ENCODE measurements around the gene CNOT8. TPM values are rescaled to one million over a fixed set of nuclear protein-coding genes. Genes with fewer than 3 reads are reported as not detected.

Gene CNOT8
- total RNA-seq, 1 donor from 2014 or later: 82.5 TPM

DNA sequence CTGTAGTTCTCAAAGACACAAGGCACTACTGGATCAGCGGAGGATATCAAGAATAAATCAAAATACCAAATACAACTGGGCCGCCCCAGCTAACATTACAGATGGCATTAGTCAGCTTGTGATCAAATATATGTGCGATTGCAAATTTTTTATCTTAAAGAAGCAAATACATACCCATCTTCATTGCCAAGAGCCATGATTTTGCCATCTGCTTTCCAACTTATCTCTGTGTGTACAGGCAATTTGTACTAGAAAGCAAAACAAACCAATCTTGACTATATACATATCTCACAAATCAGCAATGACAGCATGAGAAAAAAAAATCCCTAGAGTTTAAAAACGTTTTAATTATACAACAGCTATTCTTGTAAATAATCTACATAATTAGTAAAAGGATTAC is 59.3 kb downstream of the CNOT8 start:
- Histone ChIP-seq H3K27me3 (ENCODE audit: control insufficient read depth, insufficient read depth, low read length) (no peaks in the 10 kb centered on the region), H3K4me3 (ENCODE audit: low read depth, low read length) (no peak overlapping the region), H3K36me3 (ENCODE audit: control insufficient read depth, insufficient read depth, low read length) (no peaks in the 10 kb centered on the region)
- DNase-seq (ENCODE audit: low read depth): no peak
- TF ChIP-seq, protein P1, sequence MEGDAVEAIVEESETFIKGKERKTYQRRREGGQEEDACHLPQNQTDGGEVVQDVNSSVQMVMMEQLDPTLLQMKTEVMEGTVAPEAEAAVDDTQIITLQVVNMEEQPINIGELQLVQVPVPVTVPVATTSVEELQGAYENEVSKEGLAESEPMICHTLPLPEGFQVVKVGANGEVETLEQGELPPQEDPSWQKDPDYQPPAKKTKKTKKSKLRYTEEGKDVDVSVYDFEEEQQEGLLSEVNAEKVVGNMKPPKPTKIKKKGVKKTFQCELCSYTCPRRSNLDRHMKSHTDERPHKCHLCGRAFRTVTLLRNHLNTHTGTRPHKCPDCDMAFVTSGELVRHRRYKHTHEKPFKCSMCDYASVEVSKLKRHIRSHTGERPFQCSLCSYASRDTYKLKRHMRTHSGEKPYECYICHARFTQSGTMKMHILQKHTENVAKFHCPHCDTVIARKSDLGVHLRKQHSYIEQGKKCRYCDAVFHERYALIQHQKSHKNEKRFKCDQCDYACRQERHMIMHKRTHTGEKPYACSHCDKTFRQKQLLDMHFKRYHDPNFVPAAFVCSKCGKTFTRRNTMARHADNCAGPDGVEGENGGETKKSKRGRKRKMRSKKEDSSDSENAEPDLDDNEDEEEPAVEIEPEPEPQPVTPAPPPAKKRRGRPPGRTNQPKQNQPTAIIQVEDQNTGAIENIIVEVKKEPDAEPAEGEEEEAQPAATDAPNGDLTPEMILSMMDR (IDR thresholded peaks at IDR 0.05; ENCODE audit: insufficient read depth, low read length, poor library complexity, severe bottlenecking): no peak

DNA sequence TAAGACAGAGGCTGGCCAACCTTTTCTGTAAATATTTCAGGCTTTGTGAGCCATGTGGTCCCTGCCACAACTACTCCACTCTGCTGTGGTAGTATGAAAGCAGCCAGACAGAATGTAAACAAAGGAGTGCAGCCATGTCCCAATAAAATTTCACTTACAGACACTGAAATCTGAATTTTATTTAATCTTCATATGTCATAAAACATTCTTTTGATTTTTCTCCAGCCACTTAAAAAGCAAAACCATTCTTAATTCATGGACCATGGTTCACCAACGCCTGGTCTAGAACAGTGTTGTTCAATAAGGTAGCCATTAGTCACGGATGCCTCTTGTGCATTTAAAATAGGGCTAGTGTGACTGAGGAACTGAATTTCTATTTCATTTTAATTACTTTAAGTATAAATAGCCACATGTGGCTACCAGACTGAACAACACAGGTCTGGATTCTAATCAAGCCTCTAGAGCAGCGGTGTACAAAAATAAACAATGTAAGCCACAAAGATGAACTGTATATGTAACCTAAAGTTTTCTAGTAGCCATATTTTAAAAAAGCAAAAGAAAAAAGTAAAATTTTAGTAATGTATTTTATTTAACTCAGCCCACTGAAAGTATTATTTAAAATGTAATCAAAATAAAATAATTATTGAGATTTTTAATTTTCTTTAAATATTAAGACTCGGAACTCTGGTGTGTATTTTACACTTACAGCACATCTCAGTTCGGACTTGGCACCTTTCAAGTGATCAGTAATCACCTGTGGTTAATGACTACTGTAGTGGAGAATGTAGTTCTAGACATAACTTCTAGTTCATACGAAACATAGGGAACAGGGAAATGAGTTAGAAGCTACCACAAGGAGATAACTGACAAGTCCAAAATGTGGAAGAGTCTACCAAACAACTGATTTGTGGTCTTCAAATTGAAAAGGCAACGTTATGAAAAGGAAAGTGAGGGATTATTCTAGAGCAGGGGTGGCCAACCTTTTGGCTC is 65.3 kb downstream of the CNOT8 start:
- Histone ChIP-seq H3K36me3 (ENCODE audit: control insufficient read depth, insufficient read depth, low read length) (no peaks in the 10 kb centered on the region), H3K27me3 (ENCODE audit: control insufficient read depth, insufficient read depth, low read length) (no peaks in the 10 kb centered on the region), H3K4me3 (ENCODE audit: low read depth, low read length) (no peak overlapping the region)
- no peak for DNase-seq (ENCODE audit: low read depth)
- TF ChIP-seq, protein P1 (IDR thresholded peaks at IDR 0.05; ENCODE audit: insufficient read depth, low read length, poor library complexity, severe bottlenecking): no peak

Other genes with a start within 250 kb of the CNOT8 start
- gene LARP1, start 103.2 kb upstream of the CNOT8 start, total RNA-seq: 142 and 147 TPM in 2 replicates
- 0.62 and 2.6 TPM in 2 replicates for gene FAXDC2, start 8.0 kb upstream of the CNOT8 start, total RNA-seq
- gene GEMIN5, start 79.6 kb downstream of the CNOT8 start, total RNA-seq: 14.7 and 16.3 TPM in 2 replicates
- gene MRPL22, start 82.4 kb downstream of the CNOT8 start, total RNA-seq: 24.5 and 26.8 TPM in 2 replicates
- gene KIF4B, start 155.1 kb downstream of the CNOT8 start, total RNA-seq: not detected in 2 replicates

Measured in kidney epithelial cell (primary cell).